ENCODE measurements around the gene PRDM12.

Gene PRDM12

DNA sequence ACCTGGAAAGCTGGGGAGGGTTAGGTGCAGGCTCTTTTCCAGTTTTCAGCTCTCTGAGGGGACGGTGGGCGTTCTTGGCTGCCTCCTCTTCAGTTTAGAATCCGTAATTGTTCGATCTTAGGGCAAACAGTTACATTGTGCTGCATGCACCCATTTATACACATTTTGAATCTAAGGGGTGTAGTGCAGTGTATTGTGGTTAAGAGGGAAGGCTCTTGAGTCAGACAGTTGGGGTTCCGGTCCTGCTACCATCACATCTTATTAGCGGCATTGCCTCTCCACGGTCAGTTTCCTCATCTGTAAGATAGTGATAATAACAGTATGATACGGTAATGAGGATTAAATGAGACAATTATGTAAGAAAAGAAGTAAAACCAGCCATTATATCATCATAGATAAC lies 29.8 kb downstream of the PRDM12 start:
- ChIA-PET CTCF (interaction anchor here (1.1 to 5.2 kb wide), 6 partner anchors 10 to 171 kb away, joined by 3 to 28 read pairs (median 8); no protein-coding TSS in a partner anchor), POLR2A (no interaction called here)
- no peak for DNase-seq (ENCODE audit: low read depth, low spot score)
- TF ChIP-seq, protein P1, sequence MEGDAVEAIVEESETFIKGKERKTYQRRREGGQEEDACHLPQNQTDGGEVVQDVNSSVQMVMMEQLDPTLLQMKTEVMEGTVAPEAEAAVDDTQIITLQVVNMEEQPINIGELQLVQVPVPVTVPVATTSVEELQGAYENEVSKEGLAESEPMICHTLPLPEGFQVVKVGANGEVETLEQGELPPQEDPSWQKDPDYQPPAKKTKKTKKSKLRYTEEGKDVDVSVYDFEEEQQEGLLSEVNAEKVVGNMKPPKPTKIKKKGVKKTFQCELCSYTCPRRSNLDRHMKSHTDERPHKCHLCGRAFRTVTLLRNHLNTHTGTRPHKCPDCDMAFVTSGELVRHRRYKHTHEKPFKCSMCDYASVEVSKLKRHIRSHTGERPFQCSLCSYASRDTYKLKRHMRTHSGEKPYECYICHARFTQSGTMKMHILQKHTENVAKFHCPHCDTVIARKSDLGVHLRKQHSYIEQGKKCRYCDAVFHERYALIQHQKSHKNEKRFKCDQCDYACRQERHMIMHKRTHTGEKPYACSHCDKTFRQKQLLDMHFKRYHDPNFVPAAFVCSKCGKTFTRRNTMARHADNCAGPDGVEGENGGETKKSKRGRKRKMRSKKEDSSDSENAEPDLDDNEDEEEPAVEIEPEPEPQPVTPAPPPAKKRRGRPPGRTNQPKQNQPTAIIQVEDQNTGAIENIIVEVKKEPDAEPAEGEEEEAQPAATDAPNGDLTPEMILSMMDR (IDR thresholded peaks at IDR 0.05; ENCODE audit: insufficient read depth, low read length, missing control alignments): no peak
- peak overlapping the region; percentile 86 for H3K4me3 ChIP-seq (ENCODE audit: low read depth, low read length)

DNA sequence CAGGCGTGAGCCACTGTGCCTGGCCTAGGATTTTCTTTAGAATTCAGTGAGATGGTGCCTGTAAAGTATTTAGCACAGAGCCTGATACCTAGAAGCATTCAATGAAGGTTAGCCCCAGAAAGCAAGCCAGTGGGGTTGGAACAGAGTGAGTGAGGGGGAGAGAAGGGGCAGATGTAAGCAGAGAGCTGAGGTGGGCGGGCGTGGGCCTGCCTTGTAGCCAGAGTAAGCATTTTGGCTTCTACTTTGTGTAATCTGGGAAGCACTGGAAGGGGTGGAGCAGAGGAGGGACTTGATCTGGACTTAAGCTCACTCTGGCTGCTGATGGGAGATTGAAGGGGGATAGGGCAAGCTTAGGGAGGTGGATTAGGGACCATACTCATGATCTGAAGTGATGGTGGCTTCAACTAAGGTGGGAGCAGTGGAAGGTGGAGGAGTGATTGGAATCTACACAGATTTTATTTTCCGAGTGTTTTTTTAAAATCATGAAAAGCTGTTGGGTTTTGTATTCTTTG lies 31.8 kb downstream of the PRDM12 start:
- ChIA-PET CTCF (interaction anchor here (0.6 to 5.2 kb wide), 6 partner anchors 11 to 350 kb away, joined by 3 to 27 read pairs (median 6); no protein-coding TSS in a partner anchor), POLR2A (no interaction called here)
- TF ChIP-seq, protein P1 (IDR thresholded peaks at IDR 0.05; ENCODE audit: insufficient read depth, low read length, missing control alignments): no peak
- no peak overlapping the region for H3K4me3 ChIP-seq (ENCODE audit: low read depth, low read length)
- DNase-seq (ENCODE audit: low read depth, low spot score): no peak

DNA sequence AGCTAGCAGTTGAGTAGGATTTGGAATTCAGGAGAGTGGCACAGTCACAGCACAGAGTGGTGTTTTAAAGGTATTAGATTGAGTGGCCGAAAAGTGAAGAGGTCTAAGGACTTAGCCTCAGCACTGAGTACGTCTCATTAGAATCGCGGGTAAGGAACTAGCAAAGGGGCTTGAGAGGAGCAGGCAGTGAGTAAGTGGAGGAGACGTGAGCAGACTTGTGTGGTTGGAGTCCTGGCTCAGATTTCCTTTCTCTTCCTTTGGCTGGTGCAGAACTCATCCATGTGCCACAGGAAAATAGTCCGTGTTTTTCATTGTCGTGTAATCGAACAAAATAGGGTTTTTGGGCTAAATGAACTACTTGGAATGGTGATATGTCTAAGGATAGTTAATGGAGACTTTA lies 32.6 kb downstream of the PRDM12 start:
- TF ChIP-seq, protein P1 (IDR thresholded peaks at IDR 0.05; ENCODE audit: insufficient read depth, low read length, missing control alignments): no peak
- DNase-seq (ENCODE audit: low read depth, low spot score): no peak
- H3K4me3 ChIP-seq (ENCODE audit: low read depth, low read length): no peak overlapping the region
- ChIA-PET POLR2A (no interaction called here), CTCF (interaction anchor here (0.6 to 5.2 kb wide), 5 partner anchors 10 to 301 kb away, joined by 3 to 27 read pairs (median 9); no protein-coding TSS in a partner anchor)

DNA sequence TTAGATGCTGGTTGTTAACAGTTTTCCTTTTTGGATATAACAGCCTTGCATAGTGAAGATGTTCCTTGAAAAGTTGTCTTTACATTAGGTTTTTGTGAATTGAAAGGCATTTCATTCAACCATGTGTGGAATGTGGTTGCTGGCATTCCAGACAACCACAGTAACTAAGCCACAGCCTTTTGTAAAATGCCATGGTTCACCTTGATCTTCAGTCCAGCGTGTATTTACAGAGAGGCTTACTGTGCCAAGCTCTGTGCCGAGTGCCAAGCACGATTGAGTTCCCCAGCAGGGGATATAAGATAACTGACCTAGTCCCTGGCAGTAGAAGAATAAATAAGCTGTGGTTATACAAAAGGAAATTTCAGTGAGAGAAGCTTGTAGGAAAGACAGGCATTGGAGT lies 34.1 kb downstream of the PRDM12 start:
- DNase-seq (ENCODE audit: low read depth, low spot score): no peak
- TF ChIP-seq, protein P1 (IDR thresholded peaks at IDR 0.05; ENCODE audit: insufficient read depth, low read length, missing control alignments): no peak
- no peak overlapping the region for H3K4me3 ChIP-seq (ENCODE audit: low read depth, low read length)
- POLR2A ChIA-PET: no interaction called here
- CTCF ChIA-PET: interaction anchor here (0.9 to 24.5 kb wide), 11 partner anchors 7 to 348 kb away, joined by 3 to 786 read pairs (median 21); partner anchors contain the start of gene EXOSC2

DNA sequence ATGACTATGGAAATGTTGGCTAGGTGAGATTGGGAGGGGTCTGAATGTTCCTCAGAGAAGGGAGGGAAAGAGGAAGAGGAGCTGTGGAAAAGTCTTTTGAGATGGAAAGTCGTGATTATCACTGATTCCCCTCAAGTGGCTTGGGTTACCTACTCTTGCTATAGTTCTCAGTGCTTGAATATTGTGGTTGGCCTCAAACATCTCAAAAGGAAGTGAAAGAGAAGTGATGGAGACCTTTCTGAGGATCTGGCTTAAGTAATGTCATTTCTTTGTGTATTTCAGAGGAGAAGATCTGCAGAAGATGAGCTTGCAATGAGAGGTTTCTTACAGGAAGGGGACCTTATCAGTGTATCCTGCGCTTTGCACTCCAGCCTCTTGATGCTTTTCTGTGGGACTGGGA lies 34.7 kb downstream of the PRDM12 start:
- ChIA-PET POLR2A (interaction anchor here (0.6 kb wide), 1 partner anchor 69 kb away, joined by 3 read pairs; no protein-coding TSS in a partner anchor), CTCF (interaction anchor here (0.8 to 24.5 kb wide), 15 partner anchors 8 to 350 kb away, joined by 3 to 786 read pairs (median 10); partner anchors contain the start of genes ABL1 and EXOSC2)
- TF ChIP-seq, protein P1 (IDR thresholded peaks at IDR 0.05; ENCODE audit: insufficient read depth, low read length, missing control alignments): no peak
- DNase-seq (ENCODE audit: low read depth, low spot score): no peak
- no peak overlapping the region for H3K4me3 ChIP-seq (ENCODE audit: low read depth, low read length)

DNA sequence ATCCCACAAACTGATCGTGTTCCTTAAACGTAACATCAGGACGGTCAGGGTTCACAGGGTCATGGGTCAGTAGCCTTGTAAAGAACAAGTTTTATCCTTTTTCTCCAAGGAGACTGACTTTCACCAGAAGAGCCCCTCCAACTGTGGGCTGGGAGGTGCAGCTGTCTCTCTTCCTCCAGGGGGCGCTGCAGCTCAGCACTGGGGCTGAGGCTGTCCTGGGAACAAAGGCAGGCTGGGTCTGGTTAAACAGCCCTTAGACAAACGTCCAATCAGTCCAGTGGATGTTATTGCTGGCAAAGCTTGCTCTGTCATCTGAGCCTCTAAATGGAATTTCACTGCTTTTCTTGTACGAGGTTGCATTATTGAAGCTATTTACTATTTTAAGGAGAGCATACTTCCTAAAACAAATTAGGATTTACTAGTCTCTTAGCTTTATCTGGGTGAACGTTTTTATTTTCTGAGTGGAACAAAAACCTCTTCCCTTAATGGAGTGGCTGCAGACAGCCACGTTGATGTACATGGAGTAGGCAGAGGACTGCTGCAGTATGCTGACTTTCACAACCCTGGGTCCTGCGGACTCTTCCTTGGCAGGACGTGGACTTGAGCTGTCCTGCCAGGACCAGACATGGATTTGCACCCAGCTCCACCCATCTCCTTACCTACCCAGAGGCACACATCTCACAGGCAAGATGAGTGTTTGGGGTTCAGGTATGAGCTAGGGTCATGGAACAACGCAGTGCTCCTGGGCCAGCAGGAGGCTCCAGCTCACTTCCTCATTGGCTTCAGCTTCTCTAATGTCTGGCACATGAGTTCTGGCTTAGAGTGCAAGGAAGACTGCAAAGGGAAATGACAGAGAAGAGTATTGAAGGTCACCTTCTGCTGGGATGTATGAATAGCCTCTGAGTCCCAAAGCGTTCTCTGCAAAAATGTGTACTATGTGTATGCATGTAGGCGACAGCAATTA lies 36.9 kb downstream of the PRDM12 start:
- TF ChIP-seq, protein P1 (IDR thresholded peaks at IDR 0.05; ENCODE audit: insufficient read depth, low read length, missing control alignments): peak; percentile 95
- no peak overlapping the region for H3K4me3 ChIP-seq (ENCODE audit: low read depth, low read length)
- ChIA-PET CTCF (interaction anchor here (0.7 to 24.5 kb wide), 53 partner anchors 9 to 356 kb away, joined by 3 to 786 read pairs (median 6); partner anchors contain the start of genes ABL1 and EXOSC2), POLR2A (no interaction called here)
- DNase-seq (ENCODE audit: low read depth, low spot score): peak; percentile 57
